Activated CD4-positive, alpha-beta T cell treated with anti-CD3 and anti-CD28 coated beads, Interleukin-2, amount 50 U/mL, for 24 hours (primary cell): Measurements from ENCODE around the gene MITF.

Source experiments
- DNase-seq, 2 donors: peaks; one replicate each; pipeline ENCODE4 v3.0.0-alpha.2; 2020; ENCODE audit warnings: low read depth in 1 of 2, low spot score in 1 of 2

Gene MITF

DNA sequence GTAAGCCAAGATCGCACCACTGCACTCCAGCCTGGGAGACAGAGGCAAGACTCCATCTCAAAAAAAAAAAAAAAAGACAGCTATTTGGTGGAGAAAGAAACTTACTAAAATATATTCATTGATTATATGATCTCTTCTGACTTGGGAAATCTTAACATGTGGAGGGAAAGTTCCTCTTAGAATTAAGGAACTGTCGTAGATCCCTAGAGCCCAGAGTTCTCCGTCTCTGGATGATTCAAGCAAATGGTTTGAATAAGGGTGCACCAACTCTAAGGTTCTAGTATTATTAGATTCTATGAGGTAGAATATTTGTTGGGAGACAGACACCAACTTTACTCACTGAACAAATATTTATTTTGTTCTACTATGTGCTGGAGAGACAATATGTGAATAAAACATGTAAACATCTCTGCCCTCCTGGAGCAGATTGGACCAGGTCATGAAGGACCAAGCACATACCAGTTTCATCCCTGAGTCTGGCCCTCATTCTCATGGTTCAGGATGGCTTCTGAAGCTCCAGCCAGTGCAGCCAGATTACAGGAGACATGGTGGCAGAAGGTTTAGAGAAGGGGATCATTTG is 129.7 kb downstream of the MITF start:
- DNase-seq = no peak

GRCh38 chr3:69869643-69870042 is 130.4 kb downstream of the MITF start:
- no peak for DNase-seq

- DNase-seq = no peak
Measured at GRCh38 chr3:69871251-69871650, 132.0 kb downstream of the MITF start.

GRCh38 chr3:69871868-69872267 is 132.6 kb downstream of the MITF start:
- no peak for DNase-seq

DNA sequence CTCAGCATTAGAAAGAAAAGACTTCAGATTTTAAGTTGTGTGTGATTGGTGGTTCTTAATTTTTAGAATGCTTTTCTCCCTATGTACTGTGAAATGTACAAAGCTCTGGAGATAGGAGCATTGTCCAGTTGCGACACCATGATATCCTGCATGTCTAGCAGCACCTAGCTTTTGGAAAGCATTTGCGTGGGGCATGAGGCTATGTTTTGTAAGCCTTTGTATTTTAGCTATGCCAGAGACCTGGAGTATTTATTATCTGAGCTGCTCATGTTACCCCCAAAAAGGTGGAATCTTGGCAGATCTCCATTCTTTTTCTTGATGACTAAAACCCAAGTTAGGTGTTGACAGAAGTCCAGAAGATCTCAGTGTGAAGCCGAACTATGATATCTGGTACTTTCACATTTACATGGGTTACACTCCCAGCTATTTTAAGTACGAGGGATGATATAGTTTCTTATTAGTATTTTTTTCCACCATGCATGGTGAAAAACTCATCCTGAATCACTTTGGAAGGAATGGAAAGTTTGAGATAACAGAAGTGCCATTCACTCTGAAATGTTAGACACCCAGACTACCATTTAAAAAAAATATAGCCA is 133.6 kb downstream of the MITF start:
- DNase-seq = no peak

GRCh38 chr3:69876073-69876472 is 136.8 kb downstream of the MITF start:
- DNase-seq = no peak

DNA sequence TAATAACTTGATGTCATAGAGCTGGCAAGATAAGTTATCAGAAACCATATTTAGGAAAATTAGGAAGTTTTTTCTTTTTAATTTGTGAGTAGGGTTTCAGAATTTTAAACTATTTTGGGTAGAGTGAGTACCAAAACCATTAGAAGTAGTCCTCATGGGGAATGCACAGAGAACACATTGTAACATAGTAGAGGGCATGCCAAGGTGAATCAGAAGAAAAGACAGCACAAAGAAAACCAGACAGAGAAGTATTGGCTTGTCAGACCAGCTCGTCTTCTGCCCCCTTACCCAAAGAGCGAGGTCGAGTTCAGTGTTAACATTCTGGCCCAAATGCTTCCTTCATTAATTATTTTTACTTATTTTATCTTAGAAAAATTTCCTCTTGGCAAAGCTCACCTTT is 139.0 kb downstream of the MITF start:
- DNase-seq = no peak

GRCh38 chr3:69879051-69879450 is 139.8 kb downstream of the MITF start:
- no peak for DNase-seq

DNA sequence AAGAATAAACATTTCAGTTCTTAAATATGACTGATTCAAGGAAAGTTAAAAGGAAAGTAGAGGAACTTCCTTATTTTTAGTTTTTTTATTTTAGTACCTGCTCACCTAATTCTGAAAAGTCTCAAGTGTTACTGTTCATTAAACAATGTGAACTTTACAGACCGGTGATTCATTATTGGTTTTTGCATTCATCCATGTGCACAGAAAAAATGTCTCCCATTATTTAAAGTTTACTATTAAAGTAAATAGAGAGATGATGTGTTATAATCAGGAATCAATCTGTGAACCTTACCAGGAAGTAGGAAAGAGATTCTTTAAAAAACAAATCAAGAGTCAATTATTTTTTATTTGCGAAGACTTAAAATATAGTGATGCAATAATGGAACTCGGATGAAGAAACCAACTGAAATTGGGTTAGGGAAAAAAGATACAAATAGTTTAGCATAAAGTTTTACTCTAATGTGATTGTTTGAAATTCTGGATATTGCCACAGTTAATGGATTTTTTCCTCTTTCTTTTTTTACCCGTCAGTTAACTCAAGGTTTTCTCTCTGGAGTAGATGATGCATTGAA is 140.9 kb downstream of the MITF start:
- DNase-seq = no peak

GRCh38 chr3:69881051-69881450 is 141.8 kb downstream of the MITF start:
- no peak for DNase-seq

DNA sequence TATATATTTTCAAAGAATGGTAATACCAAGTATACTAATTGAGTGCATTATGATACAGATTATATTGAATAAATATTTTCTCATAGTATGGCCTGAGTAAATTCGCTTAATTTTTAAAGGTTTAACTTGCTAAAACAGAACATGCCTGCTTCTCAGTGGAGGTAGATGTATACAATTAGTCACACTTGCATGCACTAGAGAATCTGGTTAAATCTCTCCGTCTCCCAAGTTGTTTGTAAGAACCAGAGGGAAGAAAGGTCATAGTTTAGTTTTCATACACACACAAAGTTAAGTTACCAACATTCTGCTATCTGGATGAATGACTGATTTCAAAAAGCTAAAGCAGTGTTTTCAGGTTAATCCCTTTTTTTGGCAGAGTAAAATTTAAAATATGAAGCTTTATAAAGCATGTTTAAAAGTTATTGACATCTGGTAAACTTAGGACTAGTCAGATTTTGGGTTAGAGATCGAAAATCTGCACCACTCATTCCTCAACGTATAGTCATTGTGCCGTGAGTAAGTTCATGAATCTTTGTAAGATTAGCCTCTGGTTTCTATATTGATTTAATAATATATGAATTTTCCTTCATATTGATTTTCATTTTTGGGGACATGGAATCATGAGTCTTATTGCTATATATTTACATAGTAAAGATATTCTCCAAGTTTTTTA is 142.6 kb downstream of the MITF start:
- no peak for DNase-seq

- no peak for DNase-seq
Measured at GRCh38 chr3:69882560-69882959, 143.3 kb downstream of the MITF start.

DNA sequence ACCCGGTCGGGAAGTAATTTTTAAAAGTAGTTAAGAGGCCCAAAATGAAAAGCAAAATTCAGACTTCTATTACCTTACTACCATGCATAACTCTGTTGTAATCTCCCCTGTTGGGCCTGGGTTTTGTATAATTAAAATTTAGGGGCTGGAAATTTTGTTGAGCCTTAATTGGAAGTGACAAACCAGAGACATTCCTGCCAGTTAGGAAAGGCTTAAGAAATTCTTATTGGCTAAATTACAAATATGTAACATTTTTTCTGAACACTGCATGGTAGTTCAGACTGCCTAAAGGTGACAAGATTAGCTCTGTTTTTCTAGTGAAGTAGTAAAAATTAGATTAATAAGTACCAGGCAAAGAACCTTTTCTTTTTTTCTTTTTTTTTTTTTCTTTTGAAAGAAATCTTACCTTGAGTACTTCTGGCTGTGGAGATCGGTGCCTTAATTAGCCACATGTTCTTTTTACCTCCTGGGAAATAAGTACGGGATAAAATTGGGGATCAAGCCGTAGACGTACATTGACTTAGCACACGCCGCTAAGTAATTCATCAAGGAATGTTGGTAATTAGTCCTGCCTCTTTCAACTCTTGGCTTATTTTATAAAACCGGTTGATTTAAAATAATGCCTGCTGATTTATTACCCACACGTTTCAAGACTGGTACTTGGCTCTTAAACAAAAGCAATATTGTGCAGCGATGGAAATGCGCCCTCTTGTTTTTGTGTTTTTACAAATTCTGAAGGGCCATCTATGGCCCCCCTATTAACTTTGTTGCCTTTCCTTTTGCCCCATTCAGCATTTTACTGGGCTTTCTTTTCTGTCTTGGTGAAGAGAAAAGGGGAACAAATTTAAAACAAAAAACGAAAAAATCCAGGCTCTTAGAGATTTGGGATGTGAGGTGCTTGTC is 149.0 kb downstream of the MITF start:
- no peak for DNase-seq

GRCh38 chr3:69888943-69889315 is 149.7 kb downstream of the MITF start:
- DNase-seq = no peak

DNA sequence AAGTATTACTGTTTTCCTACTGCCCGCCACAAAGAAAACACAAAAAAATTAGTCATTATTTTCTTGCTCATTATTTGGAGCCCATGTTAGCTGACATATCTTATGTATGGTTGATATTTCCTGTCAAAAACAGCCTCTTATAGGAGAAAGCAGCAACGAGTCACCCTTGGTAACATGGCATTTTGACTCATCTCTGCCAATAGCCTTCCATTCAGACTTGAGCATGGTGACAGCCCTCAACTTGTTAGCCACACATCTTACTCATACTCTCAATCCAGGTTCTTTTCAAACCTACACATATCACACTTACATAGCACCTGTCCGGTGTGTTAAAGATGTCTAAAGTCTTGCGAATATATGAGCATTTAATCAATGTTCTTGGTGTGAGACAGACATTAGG is 150.8 kb downstream of the MITF start:
- DNase-seq = peak in 1 of 2 donors; percentile 0

DNA sequence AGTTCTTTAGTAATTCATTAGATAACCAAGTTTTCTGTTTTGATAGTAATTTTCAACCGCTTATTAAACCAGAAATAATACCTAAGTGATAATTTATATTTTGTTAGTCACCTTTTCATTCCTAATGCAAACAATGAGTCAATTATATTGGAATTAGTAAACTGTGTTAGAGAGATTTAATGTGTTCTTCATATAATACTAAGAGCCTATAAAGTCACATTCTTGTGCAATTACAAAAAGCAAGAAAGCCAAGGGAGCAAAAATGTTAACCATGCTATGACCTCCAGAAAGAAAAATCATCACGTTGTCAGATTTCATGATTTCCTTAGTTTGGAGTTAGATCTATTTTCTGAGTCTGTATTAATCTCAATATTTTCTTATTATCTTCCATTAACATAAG is 151.4 kb downstream of the MITF start:
- DNase-seq = no peak

DNA sequence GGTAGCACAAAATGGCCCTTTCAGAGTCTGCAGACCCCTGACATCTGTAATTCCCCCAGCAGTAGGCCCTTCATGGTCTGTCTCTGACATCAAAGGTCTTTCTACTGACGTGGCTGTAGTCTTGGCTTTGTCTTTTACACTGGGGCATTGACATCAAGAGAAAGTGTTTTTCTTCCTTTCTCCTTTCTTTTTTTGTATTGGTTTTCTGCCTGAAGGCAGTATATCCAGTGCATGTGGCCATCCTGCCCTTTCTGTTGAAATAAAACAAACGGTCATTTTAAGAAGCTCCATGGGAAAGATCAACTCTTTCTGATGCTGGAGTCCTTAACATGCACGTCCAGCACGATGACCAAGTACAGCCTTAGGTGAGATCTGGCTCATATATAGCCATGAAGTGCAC is 153.4 kb downstream of the MITF start:
- no peak for DNase-seq

GRCh38 chr3:69893274-69893673 is 154.0 kb downstream of the MITF start:
- DNase-seq = no peak

DNA sequence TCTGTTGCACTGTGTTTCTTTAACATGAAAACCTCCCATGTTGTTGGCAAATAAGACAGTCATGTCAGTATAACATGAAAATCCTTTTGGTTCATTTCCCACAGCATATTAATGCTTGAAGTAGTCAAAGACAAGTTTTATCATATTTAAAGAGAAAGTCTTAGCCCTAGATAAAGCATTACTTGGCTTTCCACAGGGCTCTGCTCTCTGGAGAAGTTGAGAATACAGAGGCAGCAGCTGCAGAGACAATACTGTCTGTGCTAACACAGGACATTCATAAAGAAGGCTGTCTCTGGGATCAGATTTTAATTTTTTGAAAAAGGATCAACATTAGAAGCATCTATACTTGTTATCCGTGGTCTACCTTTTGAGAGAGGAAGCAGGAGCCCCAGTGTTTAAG is 156.8 kb downstream of the MITF start:
- DNase-seq = no peak

- no peak for DNase-seq
Measured at GRCh38 chr3:69900331-69900730, 161.1 kb downstream of the MITF start.

DNA sequence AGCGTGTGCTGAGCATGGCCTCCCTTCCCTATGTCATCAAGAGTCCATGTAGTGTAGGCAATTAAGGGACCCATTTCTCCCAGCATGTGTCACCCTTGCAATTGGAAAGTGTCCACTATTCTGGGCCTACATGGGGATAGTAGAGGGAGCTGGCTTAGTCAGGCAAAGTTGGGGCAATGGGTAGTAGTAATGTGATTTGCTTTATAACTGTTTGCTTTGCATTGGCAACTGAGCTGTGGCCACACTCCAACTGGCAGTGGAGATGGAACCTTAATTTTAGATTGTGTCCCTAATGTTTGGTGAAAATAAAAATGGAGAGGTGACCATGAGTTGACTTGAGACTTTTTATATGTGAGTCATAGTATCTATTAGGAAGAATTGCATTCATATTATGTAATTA is 162.5 kb downstream of the MITF start:
- DNase-seq = no peak

- DNase-seq = no peak
Measured at GRCh38 chr3:69902386-69902785, 163.1 kb downstream of the MITF start.
